NCI-H82 (cell line): ENCODE measurements around the gene OR14A2.
"Not testable (repeated sequence)": the region's sequence is repeated elsewhere in the genome, so short reads cannot be mapped to it uniquely, and the experiment has no call there.

ENCODE experiments used
- DNase-seq: peaks from one replicate; lab custom pipeline; 2025; lab: John Stamatoyannopoulos, UW

The OR14A2 gene

GRCh38 chr1:247748041-247748440 lies at the start of gene OR14A2:
TSS of gene OR14A2 (minus strand) at chr1:247748141.
- no peak for DNase-seq

DNA sequence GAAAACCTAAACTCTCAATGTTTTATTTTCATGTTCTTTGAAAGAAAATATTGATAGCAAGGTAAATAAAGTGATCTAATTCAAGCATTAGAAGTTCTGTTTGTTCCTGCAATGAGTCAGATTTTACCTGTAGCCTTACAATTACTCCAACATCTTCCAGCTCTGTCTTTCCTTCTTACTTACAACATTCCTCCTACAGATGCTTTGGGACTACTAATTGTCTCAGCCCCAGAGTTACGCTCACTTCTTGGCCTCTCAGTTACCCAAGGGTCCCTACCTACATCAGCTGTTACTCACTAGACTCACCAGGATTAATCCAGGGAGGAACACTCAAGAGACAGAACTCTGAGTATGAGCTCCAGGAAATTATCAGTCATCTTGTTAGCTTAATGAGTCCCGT lies 49.6 kb upstream of the OR14A2 start:
- DNase-seq: no peak

DNA sequence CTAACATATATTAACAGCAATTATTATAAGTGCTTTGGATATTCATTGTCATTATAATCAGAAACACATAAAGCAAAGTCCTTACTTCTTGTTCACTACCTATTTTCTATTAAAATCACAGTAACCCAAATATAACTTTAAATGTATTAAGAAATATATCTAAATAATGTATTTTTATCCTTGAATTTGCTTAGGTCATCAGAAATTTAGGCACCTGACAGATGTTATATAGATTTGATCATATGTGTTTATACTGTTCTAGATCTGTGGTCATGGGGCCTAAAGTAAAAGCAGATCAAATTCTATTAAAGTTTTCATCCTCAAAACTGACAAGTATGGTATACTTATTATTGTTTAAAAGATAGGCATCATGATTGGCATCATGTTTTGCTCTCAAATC lies 21.7 kb upstream of the OR14A2 start:
- DNase-seq: no peak

- DNase-seq: no peak
Observed at GRCh38 chr1:247760456-247760855, 12.5 kb upstream of the OR14A2 start, which contains the start of gene OR1C1. TSS of gene OR1C1 (minus strand) at chr1:247760556. CDS start at chr1:247758406, 2,150 bp downstream.

GRCh38 chr1:247754311-247754710 lies 6.4 kb upstream of the OR14A2 start:
- DNase-seq: not testable (repeated sequence)

- DNase-seq: no peak
Observed at GRCh38 chr1:247749870-247750269, 1.9 kb upstream of the OR14A2 start.

DNA sequence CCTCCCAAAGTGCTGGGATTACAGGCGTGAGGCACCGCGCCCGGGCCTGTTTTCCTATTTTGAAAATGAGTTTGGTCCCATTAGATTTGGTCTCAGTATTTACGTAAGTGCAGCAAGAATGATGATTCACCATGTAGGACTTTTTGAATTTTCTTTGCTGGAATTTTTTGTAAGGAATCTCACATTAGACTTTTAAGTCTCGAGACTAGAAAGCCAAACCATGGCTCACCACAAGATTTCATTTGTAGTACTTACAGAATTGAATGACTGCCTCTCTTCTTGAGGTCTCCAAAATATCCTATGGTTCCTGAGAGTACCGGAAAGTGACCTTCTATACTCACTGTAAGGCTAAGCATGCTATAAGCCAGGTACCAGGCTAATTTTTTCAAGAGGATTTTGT lies 325 bp downstream of the OR14A2 start:
- DNase-seq: no peak

DNA sequence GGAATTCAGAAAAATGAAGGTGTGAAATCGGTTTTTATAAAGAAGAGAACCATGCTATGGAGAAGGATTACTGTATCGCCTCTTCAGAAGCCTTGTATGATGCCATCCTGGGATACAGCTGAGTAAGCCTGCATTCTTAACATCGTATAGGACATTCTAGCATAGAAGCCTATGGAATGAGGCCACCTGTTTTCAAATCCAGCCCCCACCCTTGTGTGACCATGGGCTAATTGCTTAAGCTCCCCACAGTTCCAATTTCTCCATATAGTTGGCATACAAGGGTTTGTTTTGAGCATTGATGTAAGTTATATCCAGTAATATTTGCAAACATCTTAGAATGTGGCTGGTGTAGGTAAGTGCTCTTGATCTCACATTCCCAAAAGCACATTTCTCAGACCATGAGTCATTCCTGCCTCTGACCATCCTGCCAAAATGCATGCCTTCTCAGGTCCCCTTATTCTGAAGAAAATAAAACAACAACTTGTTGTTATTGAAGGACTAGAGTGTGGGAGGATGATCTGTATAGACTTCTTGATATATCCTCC lies 1.5 kb downstream of the OR14A2 start:
- DNase-seq: no peak

- DNase-seq: not testable (repeated sequence)
Observed at GRCh38 chr1:247742215-247742760, 5.7 kb downstream of the OR14A2 start.

DNA sequence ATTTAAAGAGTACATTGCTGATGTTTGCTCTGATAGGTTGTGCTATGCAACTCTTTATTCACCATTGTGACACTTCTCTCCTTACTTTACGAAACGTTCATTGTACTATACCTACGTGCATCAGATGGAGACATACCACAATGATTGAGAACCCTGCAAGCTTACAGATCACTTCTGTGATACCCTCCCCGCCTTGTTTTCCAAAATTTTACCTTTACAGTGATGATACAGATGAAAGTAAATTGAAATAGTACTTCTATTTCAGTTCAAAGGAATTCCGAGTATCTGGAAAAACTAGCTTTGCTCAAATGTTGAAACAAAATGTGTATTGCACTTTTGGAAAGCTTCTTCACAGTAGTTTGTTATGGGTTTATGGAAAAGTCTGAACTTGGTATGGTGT lies 6.2 kb downstream of the OR14A2 start:
- no peak for DNase-seq

GRCh38 chr1:247740721-247741120 lies 7.2 kb downstream of the OR14A2 start:
- DNase-seq: no peak

DNA sequence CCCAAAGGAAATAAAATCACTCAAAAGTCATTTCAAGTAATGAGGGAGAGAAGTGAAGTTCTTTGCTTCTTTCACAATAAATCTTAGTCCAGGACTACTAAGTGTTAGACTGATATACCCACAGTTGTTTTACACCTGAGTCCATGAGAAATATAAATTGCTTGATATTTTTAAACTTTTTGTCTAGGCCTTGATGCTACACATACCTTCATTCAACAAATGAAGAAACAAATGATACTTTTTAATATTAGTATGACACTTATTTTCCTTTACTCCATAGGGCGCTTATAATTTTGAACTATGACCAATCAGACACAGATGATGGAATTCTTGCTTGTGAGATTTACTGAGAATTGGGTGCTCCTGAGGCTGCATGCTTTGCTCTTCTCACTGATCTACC lies 9.6 kb downstream of the OR14A2 start, which contains the start of gene OR14K1:
Gene OR14K1, plus strand, starts transcription at position 301 of the 400 bp plus-strand sequence. Its CDS starts 0 bp downstream, at position 301.
- no peak for DNase-seq

DNA sequence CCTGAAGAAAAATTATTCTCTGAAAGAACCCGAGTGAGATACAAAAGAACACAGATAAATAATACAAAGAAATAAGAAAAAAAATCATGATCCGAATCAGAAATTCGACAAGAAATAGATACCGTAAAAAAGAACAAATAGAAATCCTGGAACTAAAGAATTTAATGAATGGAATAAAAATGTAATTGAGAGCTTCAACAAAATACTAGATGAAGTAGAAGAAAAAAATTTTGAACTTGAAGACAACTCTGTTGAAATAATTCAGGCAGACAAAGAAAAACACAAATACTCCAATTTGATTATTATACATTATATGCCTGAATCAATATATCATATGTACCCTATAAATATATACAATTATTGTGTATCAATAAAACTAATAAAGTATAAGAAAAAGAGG lies 26.7 kb downstream of the OR14A2 start:
- DNase-seq: no peak

GRCh38 chr1:247716546-247716945 lies 31.4 kb downstream of the OR14A2 start, which contains the start of gene OR6F1:
TSS of gene OR6F1 (minus strand) at chr1:247716646. CDS start at chr1:247712755, 3,891 bp downstream.
- no peak for DNase-seq

DNA sequence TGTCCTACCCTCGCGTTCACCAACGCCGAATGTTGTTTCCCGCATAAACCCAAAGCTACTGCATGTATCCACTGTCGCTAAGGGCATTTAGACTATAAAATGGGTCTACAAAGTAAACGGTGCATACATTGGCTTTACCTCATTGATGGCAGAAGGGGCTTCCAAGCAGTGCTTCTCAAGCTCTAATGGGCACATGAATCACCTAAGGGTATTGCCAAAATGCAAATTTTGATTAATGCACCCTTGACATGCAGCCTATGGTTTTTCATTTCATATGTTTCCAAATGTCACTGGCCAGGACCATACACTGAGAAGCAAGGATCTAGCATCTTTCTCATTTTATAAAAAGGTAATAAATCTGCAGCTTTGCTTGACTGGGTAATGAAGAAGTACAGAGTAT lies 34.2 kb downstream of the OR14A2 start:
- DNase-seq: no peak

DNA sequence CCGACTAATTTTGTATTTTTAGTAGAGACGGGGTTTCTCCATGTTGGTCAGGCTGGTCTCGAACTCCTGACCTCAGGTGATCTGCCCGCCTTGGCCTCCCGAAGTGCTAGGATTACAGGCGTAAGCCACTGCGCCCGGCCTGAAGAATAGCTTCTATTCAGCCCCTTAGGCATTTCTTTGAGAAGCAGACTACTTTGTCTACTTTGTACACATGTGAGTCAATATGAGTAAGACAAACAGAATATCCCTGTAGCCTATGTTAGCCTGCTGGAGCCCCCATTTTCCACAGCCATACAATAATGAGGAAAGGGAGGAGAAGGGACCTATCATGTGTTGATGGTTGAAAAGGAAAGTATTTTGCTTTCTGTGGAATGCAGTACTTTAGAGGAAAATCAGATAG lies 37.3 kb downstream of the OR14A2 start:
- DNase-seq: not testable (repeated sequence)

GRCh38 chr1:247701338-247701737 lies 46.6 kb downstream of the OR14A2 start:
- DNase-seq: no peak

- DNase-seq: peak; percentile 87
Observed at GRCh38 chr1:247681288-247681897, 66.5 kb downstream of the OR14A2 start.

GRCh38 chr1:247680171-247680570 lies 67.8 kb downstream of the OR14A2 start:
- DNase-seq: no peak

GRCh38 chr1:247679639-247680038 lies 68.3 kb downstream of the OR14A2 start, which contains the start of gene OR13G1:
TSS of gene OR13G1 (minus strand) at chr1:247679739. CDS start at chr1:247673041, 6,698 bp downstream.
- no peak for DNase-seq
